Naive thymus-derived CD4-positive, alpha-beta T cell (primary cell): ENCODE data around the gene COX20. TPM values are rescaled to one million over a fixed set of nuclear protein-coding genes. Genes with fewer than 3 reads are reported as not detected.

Experiments
- ATAC-seq: fragments of 150-1000 bp; cut with Tn5 transposase; 2 replicates; pipeline ENCODE4 v1.10.0; 2021; ENCODE audit warnings: mild to moderate bottlenecking, moderate library complexity
- CTCF ChIA-PET: fragments of 350-600 bp; sonication (Branson Sonifier 250); formaldehyde crosslinking; loops from one replicate; lab custom pipeline; 2021; ENCODE audit warnings: antibody characterized with exemption; lab: Charles Lee
- POLR2A ChIA-PET: fragments of 350-600 bp; sonication (Branson Sonifier 250); formaldehyde crosslinking; loops from one replicate; lab custom pipeline; 2021; ENCODE audit warnings: antibody characterized with exemption, inconsistent platforms; lab: Charles Lee
- DNase-seq, 9 donors: peaks; one replicate each; pipeline versions ENCODE4 v3.0.0 to v3.0.0-alpha.2; 2020 to 2022; ENCODE audit warnings: mixed read lengths in 1 of 9
- H3K27ac ChIP-seq: one replicate; pipeline ENCODE4 v1.7.0; 2013; ENCODE audit warnings: mild to moderate bottlenecking, low read depth, low read length, moderate library complexity
- H3K27me3 ChIP-seq, 2 donors: one replicate each; pipeline ENCODE4 v1.7.0; 2013; ENCODE audit warnings: low read length in 2 of 2, mild to moderate bottlenecking in 2 of 2, moderate library complexity in 2 of 2; ENCODE audit not compliant: control insufficient read depth in 2 of 2, insufficient read depth in 2 of 2
- H3K36me3 ChIP-seq, 3 experiments: 1 replicate in 2 of 3; 2 replicates in 1 of 3; pipeline ENCODE4 v1.7.0; 2013; ENCODE audit warnings: low read length in 3 of 3, mild to moderate bottlenecking in 3 of 3, moderate library complexity in 1 of 3; ENCODE audit not compliant: insufficient read depth in 3 of 3, control insufficient read depth in 2 of 3
- H3K4me1 ChIP-seq, 2 donors: one replicate each; pipeline ENCODE4 v1.7.0; 2013; ENCODE audit warnings: low read length in 2 of 2, mild to moderate bottlenecking in 2 of 2, moderate library complexity in 1 of 2; ENCODE audit not compliant: control insufficient read depth in 2 of 2, insufficient read depth in 2 of 2
- H3K4me3 ChIP-seq: 2 replicates; pipeline ENCODE4 v1.7.0; 2013; ENCODE audit warnings: mild to moderate bottlenecking, low read length
- H3K9me3 ChIP-seq, 3 experiments: 1 replicate in 2 of 3; 2 replicates in 1 of 3; pipeline ENCODE4 v1.7.0; 2013; ENCODE audit warnings: low read length in 3 of 3; ENCODE audit not compliant: control insufficient read depth in 2 of 3
- H3K27ac Mint-ChIP-seq, 9 donors: one replicate each; pipeline ENCODE4 v1.8.0; 2020 to 2022; ENCODE audit warnings: mixed read lengths in 9 of 9, mild to moderate bottlenecking in 8 of 9, moderate library complexity in 5 of 9, inconsistent platforms in 2 of 9
- H3K27me3 Mint-ChIP-seq, 5 donors: one replicate each; pipeline ENCODE4 v1.8.0; 2021 to 2022; ENCODE audit warnings: mixed read lengths in 5 of 5, mild to moderate bottlenecking in 1 of 5
- H3K36me3 Mint-ChIP-seq, 5 donors: one replicate each; pipeline ENCODE4 v1.8.0; 2020 to 2022; ENCODE audit warnings: mixed read lengths in 5 of 5, mild to moderate bottlenecking in 3 of 5, inconsistent platforms in 1 of 5
- H3K4me1 Mint-ChIP-seq, 7 donors: one replicate each; pipeline ENCODE4 v1.8.0; 2020 to 2022; ENCODE audit warnings: mixed read lengths in 7 of 7, mild to moderate bottlenecking in 3 of 7, inconsistent platforms in 1 of 7
- H3K4me3 Mint-ChIP-seq, 10 donors: one replicate each; pipeline ENCODE4 v1.8.0; 2020 to 2022; ENCODE audit warnings: mild to moderate bottlenecking in 10 of 10, mixed read lengths in 10 of 10, moderate library complexity in 6 of 10, inconsistent platforms in 2 of 10
- H3K9me3 Mint-ChIP-seq, 11 donors: one replicate each; pipeline ENCODE4 v1.8.0; 2020 to 2022; ENCODE audit warnings: mixed read lengths in 11 of 11, mild to moderate bottlenecking in 4 of 11, inconsistent platforms in 1 of 11, moderate library complexity in 1 of 11
- intact Hi-C, 2 donors: fragments of 100-400 bp; cut with micrococcal nuclease; formaldehyde crosslinking; loops; one replicate each; pipeline ENCODE4 v1.15.1; 2023
- polyA plus RNA-seq, 2 donors: library from polyadenylated mRNA; unstranded; fragments of 300-500 nt; fragmentation: Illumina TruSeq; gene quantifications; one replicate each; pipeline ENCODE4 v1.2.3, GENCODE V29; 2021
- total RNA-seq, 6 experiments: library from RNA in 5 of 6; stranded (reverse) in 5 of 6; gene quantifications; 1 replicate in 5 of 6; 2 replicates in 1 of 6; pipeline ENCODE4 v1.2.3 and lab custom pipeline; 2021 to 2026

The COX20 gene
- total and polyA plus RNA-seq, 7 experiments from 2014 or later = 17.1 to 43.7 (median 27.8) TPM

DNA sequence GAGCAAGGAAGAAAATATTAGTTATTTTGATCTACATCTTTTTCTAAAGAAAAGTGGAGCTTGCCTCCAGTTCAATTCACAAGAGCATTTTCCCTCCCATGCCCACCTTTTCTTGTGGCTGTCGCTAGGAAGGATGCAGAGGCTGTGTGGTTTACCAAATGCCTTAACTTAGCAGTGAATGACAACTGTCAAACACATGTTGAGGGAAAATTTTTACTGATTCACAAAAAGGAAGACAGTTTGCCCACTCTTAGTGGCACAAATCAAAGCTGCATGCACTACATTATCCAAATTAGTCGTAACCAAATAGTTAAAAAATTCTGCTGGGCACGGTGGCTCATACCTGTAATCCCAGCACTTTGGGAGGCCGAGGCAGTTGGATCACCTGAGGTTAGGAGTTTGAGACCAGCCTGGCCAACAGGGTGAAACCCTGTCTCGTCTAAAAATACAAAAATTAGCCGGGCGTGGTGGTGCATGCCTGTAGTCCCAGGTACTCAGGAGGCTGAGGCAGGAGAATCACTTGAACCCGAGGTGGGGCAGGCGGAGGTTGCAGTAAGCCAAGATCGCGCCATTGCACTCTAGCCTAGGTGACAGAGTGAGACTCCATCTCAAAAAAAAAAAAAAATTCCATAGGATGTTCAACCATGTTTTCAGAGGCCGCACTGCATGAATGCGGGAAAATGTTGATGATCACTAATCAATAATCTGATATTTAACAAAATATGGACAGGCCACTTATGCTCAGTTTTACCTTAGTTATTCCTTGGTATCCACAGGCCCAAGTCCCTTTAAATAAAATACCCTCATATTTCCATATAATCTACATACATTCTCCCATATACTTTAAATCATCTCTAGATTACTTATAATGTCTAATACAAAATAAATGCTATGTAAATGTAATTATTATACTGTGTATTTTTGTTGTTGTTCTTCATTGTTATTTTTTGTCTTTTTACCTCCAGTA is 9.0 kb downstream of the COX20 start:
- POLR2A ChIA-PET = interaction anchor here (1.3 to 30.7 kb wide), 3 partner anchors 2 to 127 kb away, joined by 7 to 1419 read pairs (median 1419); partner anchors contain the start of genes COX20 and HNRNPU
- peak overlapping the region in 7 of 9 donors; percentile 42 to 76 (median 61) for H3K27ac Mint-ChIP-seq
- peaks cover 26 to 91% (median 64%) of the 10 kb centered on the region in 7 donors for H3K4me1 Mint-ChIP-seq

GRCh38 chr1:244846653-244847052 is 11.2 kb downstream of the COX20 start:
- Histone ChIP-seq H3K4me1 (peaks cover 8 to 12% of the 10 kb centered on the region in 2 donors), H3K27ac (no peak overlapping the region), H3K9me3 (no peaks in the 10 kb centered on the region), H3K4me3 (no peak overlapping the region), H3K36me3 (peaks cover 13 to 55% (median 38%) of the 10 kb centered on the region in 3 experiments), H3K27me3 (no peaks in the 10 kb centered on the region)
- POLR2A ChIA-PET = interaction anchor here (29.6 to 30.7 kb wide), 2 partner anchors 4 to 11 kb away, joined by 1419 read pairs; partner anchors contain the start of genes COX20 and HNRNPU
- intact Hi-C loops = loop anchor here in 1 of 2 donors (1.0 kb wide), 1 partner anchor 11 kb away; no protein-coding TSS in a partner anchor
- CTCF ChIA-PET = interaction anchor here (1.8 kb wide), 1 partner anchor 10 kb away, joined by 10 read pairs; the partner anchor contains the start of gene COX20
- Mint-ChIP-seq H3K27ac (peak overlapping the region in 4 of 9 donors; percentile 38 to 84 (median 50)), H3K4me3 (no peak overlapping the region), H3K36me3 (peaks cover 0 to 57% (median 31%) of the 10 kb centered on the region in 5 donors), H3K27me3 (no peaks in the 10 kb centered on the region), H3K4me1 (peaks cover 26 to 91% (median 63%) of the 10 kb centered on the region in 7 donors), H3K9me3 (no peaks in the 10 kb centered on the region)
- ATAC-seq (no peak), DNase-seq (no peak)

More for the DNA sequence above, 9.0 kb downstream of the COX20 start:
- ATAC-seq (no peak), DNase-seq (no peak)
- Mint-ChIP-seq H3K27me3 (no peaks in the 10 kb centered on the region), H3K36me3 (peaks cover 0 to 60% (median 35%) of the 10 kb centered on the region in 5 donors), H3K4me3 (peak overlapping the region in 4 of 10 donors; percentile 7 to 30 (median 13)), H3K9me3 (no peaks in the 10 kb centered on the region)
- peaks cover 6 to 12% of the 10 kb centered on the region in 2 donors for H3K4me1 ChIP-seq
- peak overlapping the region; percentile 23 for H3K27ac ChIP-seq
- no peak overlapping the region for H3K4me3 ChIP-seq
- peaks cover 13 to 64% (median 43%) of the 10 kb centered on the region in 3 experiments for H3K36me3 ChIP-seq
- H3K27me3 ChIP-seq = no peaks in the 10 kb centered on the region
- intact Hi-C loops = no loop called here
- CTCF ChIA-PET = interaction anchor here (0.6 to 0.7 kb wide), 2 partner anchors 17 to 198 kb away, joined by 3 read pairs; no protein-coding TSS in a partner anchor
- no peaks in the 10 kb centered on the region for H3K9me3 ChIP-seq

GRCh38 chr1:244849189-244849866 is 13.9 kb downstream of the COX20 start:
- no peaks in the 10 kb centered on the region for H3K9me3 Mint-ChIP-seq
- no peaks in the 10 kb centered on the region for H3K27me3 Mint-ChIP-seq
- peak overlapping the region in 6 of 9 donors; percentile 18 to 64 (median 48) for H3K27ac Mint-ChIP-seq
- intact Hi-C loops = loop anchor here (1.0 kb wide), 2 partner anchors 8 to 11 kb away; no protein-coding TSS in a partner anchor
- Histone ChIP-seq H3K9me3 (no peaks in the 10 kb centered on the region), H3K36me3 (peaks cover 12 to 47% (median 36%) of the 10 kb centered on the region in 3 experiments), H3K4me1 (peaks cover 16 to 22% of the 10 kb centered on the region in 2 donors), H3K4me3 (no peak overlapping the region), H3K27me3 (no peaks in the 10 kb centered on the region), H3K27ac (no peak overlapping the region)
- peak overlapping the region in 1 of 10 donors; percentile 21 for H3K4me3 Mint-ChIP-seq
- H3K4me1 Mint-ChIP-seq = peaks cover 33 to 96% (median 71%) of the 10 kb centered on the region in 7 donors
- POLR2A ChIA-PET = interaction anchor here (0.6 to 30.7 kb wide), 3 partner anchors 7 to 192 kb away, joined by 8 to 1419 read pairs (median 1419); partner anchors contain the start of genes COX20 and HNRNPU
- DNase-seq = no peak
- ATAC-seq = no peak
- peaks cover 0 to 59% (median 45%) of the 10 kb centered on the region in 5 donors for H3K36me3 Mint-ChIP-seq
- CTCF ChIA-PET = interaction anchor here (1.4 kb wide), 1 partner anchor 10 kb away, joined by 3 read pairs; no protein-coding TSS in a partner anchor

DNA sequence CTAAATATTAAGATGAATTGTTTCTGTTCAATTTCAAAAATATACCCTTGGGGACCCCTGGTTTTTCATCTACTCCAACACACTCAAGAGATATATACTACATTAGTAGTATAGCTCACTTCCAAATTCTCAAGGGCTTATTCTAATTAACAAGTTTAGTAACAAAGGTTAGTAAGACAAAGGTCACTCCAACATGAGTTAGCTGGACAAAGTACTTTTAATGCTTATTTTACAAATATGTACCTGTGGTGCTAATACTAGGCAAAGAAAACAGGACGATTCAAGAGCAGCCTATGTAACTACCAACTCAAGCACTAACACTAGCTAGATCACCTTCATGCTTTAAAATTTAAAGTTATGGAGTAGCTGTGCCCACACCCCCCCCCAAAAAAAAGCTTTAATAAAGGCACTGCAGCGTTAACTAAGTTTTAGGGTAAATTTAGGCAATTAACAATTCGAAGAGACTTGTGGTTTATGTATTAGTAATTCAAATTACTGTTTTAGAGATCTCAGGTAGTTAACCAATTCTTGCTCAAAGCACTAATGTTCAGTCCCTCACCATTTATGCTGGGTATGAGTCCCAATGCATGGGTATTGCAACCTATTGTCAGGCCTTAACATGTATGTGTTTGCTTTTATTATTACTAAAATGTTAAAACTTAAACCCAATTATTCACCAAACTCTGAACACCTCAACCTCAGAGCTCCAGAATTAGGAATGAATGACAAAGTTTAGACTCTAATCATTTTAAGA is 14.8 kb downstream of the COX20 start:
- H3K27ac Mint-ChIP-seq = peak overlapping the region in 7 of 9 donors; percentile 4 to 78 (median 56)
- CTCF ChIA-PET = interaction anchor here (1.4 kb wide), 1 partner anchor 11 kb away, joined by 3 read pairs; no protein-coding TSS in a partner anchor
- H3K27me3 ChIP-seq = no peaks in the 10 kb centered on the region
- peaks cover 39 to 96% (median 79%) of the 10 kb centered on the region in 7 donors for H3K4me1 Mint-ChIP-seq
- no peaks in the 10 kb centered on the region for H3K9me3 ChIP-seq
- ATAC-seq = no peak
- intact Hi-C loops = no loop called here
- no peak overlapping the region for H3K4me3 ChIP-seq
- H3K4me3 Mint-ChIP-seq = no peak overlapping the region
- no peak for DNase-seq
- peaks cover 0 to 63% (median 51%) of the 10 kb centered on the region in 5 donors for H3K36me3 Mint-ChIP-seq
- peaks cover 10 to 40% (median 29%) of the 10 kb centered on the region in 3 experiments for H3K36me3 ChIP-seq
- no peaks in the 10 kb centered on the region for H3K27me3 Mint-ChIP-seq
- H3K9me3 Mint-ChIP-seq = no peaks in the 10 kb centered on the region
- H3K4me1 ChIP-seq = peaks cover 25 to 30% of the 10 kb centered on the region in 2 donors
- POLR2A ChIA-PET = interaction anchor here (29.6 to 30.7 kb wide), 2 partner anchors 7 to 8 kb away, joined by 1419 read pairs; partner anchors contain the start of genes COX20 and HNRNPU
- H3K27ac ChIP-seq = no peak overlapping the region

- no peak for ATAC-seq
Measured at GRCh38 chr1:244850896-244851295, 15.4 kb downstream of the COX20 start.

More at GRCh38 chr1:244850896-244851295, 15.4 kb downstream of the COX20 start:
- Histone ChIP-seq H3K27ac (no peak overlapping the region), H3K36me3 (peaks cover 11 to 40% (median 30%) of the 10 kb centered on the region in 3 experiments), H3K4me1 (peaks cover 32 to 36% of the 10 kb centered on the region in 2 donors), H3K4me3 (no peak overlapping the region), H3K27me3 (no peaks in the 10 kb centered on the region), H3K9me3 (no peaks in the 10 kb centered on the region)
- intact Hi-C loops = loop anchor here in 1 of 2 donors (1.0 kb wide), 1 partner anchor 8 kb away; no protein-coding TSS in a partner anchor
- DNase-seq = no peak
- Mint-ChIP-seq H3K9me3 (peaks cover 0 to 1% (median 0%) of the 10 kb centered on the region in 11 donors), H3K27me3 (no peaks in the 10 kb centered on the region), H3K4me3 (no peak overlapping the region), H3K27ac (peak overlapping the region in 8 of 9 donors; percentile 23 to 89 (median 63)), H3K4me1 (peaks cover 44 to 96% (median 79%) of the 10 kb centered on the region in 7 donors), H3K36me3 (peaks cover 3 to 66% (median 49%) of the 10 kb centered on the region in 5 donors)
- CTCF ChIA-PET = no interaction called here
- POLR2A ChIA-PET = interaction anchor here (29.6 to 30.7 kb wide), 2 partner anchors 6 to 8 kb away, joined by 1419 read pairs; partner anchors contain the start of genes COX20 and HNRNPU
